Keratinocyte (primary cell): Measurements from ENCODE around the gene STK32C. TPM values are rescaled to one million over a fixed set of nuclear protein-coding genes. Genes with fewer than 3 reads are reported as not detected.

Source experiments
- DNase-seq: peaks from one replicate; pipeline ENCODE4 v3.0.0-alpha.2; 2011; ENCODE audit warnings: low read depth, missing footprints, low spot score
- FAIRE-seq: peaks from 2 replicates; lab custom pipeline; 2011; peaks lifted over from hg19 to GRCh38; lab: Jason Lieb, UNC
- H2AFZ ChIP-seq: 2 replicates; pipeline ENCODE4 v1.6.0; 2012; ENCODE audit warnings: low read length, control low read depth, inconsistent platforms; ENCODE audit not compliant: control insufficient read depth
- H3K27ac ChIP-seq: 2 replicates; pipeline ENCODE4 v1.5.1; 2011; ENCODE audit warnings: low read length; ENCODE audit not compliant: control insufficient read depth, insufficient read depth
- H3K27me3 ChIP-seq: 3 replicates; pipeline ENCODE4 v1.6.0; 2011; ENCODE audit warnings: low read length; ENCODE audit not compliant: control insufficient read depth, insufficient read depth; ENCODE audit errors: extremely low read depth
- H3K36me3 ChIP-seq, 2 experiments: 2 replicates in 1 of 2; 3 replicates in 1 of 2; pipeline ENCODE4 v1.5.1; 2011; ENCODE audit warnings: low read length in 2 of 2, mild to moderate bottlenecking in 1 of 2; ENCODE audit not compliant: control insufficient read depth in 2 of 2, insufficient read depth in 2 of 2; ENCODE audit errors: extremely low read depth in 1 of 2
- H3K4me1 ChIP-seq: 3 replicates; pipeline ENCODE4 v1.5.1; 2011; ENCODE audit warnings: low read length; ENCODE audit not compliant: control insufficient read depth, insufficient read depth; ENCODE audit errors: extremely low read depth
- H3K4me2 ChIP-seq: 3 replicates; pipeline ENCODE4 v1.6.0; 2011; ENCODE audit warnings: low read depth, low read length; ENCODE audit not compliant: control insufficient read depth, insufficient read depth; ENCODE audit errors: extremely low read depth
- H3K4me3 ChIP-seq, 3 experiments: fragments of 200-600 bp in 1 of 3; sonication (generic) in 1 of 3; 2 replicates in 2 of 3; 3 replicates in 1 of 3; pipeline ENCODE4 v1.5.1; 2011 to 2016; ENCODE audit warnings: low read length in 3 of 3, mild to moderate bottlenecking in 3 of 3, control low read depth in 2 of 3, inconsistent platforms in 1 of 3, low read depth in 1 of 3, mixed read lengths in 1 of 3, mixed run types in 1 of 3, moderate library complexity in 1 of 3; ENCODE audit not compliant: control insufficient read depth in 2 of 3, insufficient read depth in 2 of 3; ENCODE audit errors: extremely low read depth in 1 of 3
- H3K79me2 ChIP-seq: 2 replicates; pipeline ENCODE4 v1.6.0; 2012; ENCODE audit warnings: low read length; ENCODE audit not compliant: control insufficient read depth, insufficient read depth
- H3K9ac ChIP-seq: 3 replicates; pipeline ENCODE4 v1.6.0; 2011; ENCODE audit warnings: low read length; ENCODE audit not compliant: control insufficient read depth, insufficient read depth; ENCODE audit errors: extremely low read depth
- H3K9me1 ChIP-seq: 3 replicates; pipeline ENCODE4 v1.6.0; 2011; ENCODE audit warnings: low read length; ENCODE audit not compliant: control insufficient read depth, insufficient read depth; ENCODE audit errors: extremely low read depth
- H3K9me3 ChIP-seq: 2 replicates; pipeline ENCODE4 v1.5.1; 2012; ENCODE audit warnings: low read depth, low read length; ENCODE audit not compliant: control insufficient read depth
- H4K20me1 ChIP-seq: 3 replicates; pipeline ENCODE4 v1.6.0; 2011; ENCODE audit warnings: low read length; ENCODE audit not compliant: control insufficient read depth, insufficient read depth; ENCODE audit errors: extremely low read depth
- EZH2 ChIP-seq: IDR thresholded peaks from one replicate; pipeline ENCODE4 v1.6.1; 2012; ENCODE audit warnings: inconsistent platforms, mild to moderate bottlenecking, low read length, moderate library complexity
- dilution Hi-C: fragments of 300-500 bp; cut with MboI; formaldehyde crosslinking; loops from one replicate; pipeline ENCODE4 v1.7.0; 2020; ENCODE audit warnings: low sequenced_read_pairs; ENCODE audit not compliant: extremely low pct_ligation_motif_present
- polyA plus RNA-seq, 5 experiments: library from polyadenylated mRNA; depleted of rRNA in 3 of 5; stranded (reverse) in 3 of 5; stranded (forward) in 1 of 5; unstranded in 1 of 5; fragments of >200 nt; gene quantifications; 1 replicate in 1 of 5; 2 replicates in 3 of 5; 3 replicates in 1 of 5; pipeline versions ENCODE4 v1.2.1 to v1.2.3, GENCODE V29; 2011 to 2012; ENCODE audit warnings: missing spikeins in 2 of 5, low read depth in 1 of 5, low replicate concordance in 1 of 5
- TF ChIP-seq, protein P1 (sequence below), 3 experiments: IDR thresholded peaks in 1 of 3; conservative IDR thresholded peaks in 1 of 3; optimal IDR thresholded peaks in 1 of 3; 2 replicates in 2 of 3; 3 replicates in 1 of 3; pipeline versions ENCODE3 to v1.5.1; 2011; ENCODE audit warnings: low read length in 3 of 3, mild to moderate bottlenecking in 3 of 3, moderate library complexity in 2 of 3, control low read depth in 1 of 3, inconsistent platforms in 1 of 3; ENCODE audit not compliant: insufficient read depth in 2 of 3; ENCODE audit errors: extremely low read depth in 1 of 3

STK32C gene
- polyA plus RNA-seq, 1 donor (not counting 4 experiments of a cell fraction or from before 2014, with no cell fraction given): 4.1 TPM

GRCh38 chr10:132172091-132173066, 135.4 kb downstream of the STK32C start:
- H3K27ac ChIP-seq: no peak overlapping the region
- no peak overlapping the region for H3K4me2 ChIP-seq
- H2AFZ ChIP-seq: no peak overlapping the region
- FAIRE-seq (no peak), DNase-seq (no peak)
- dilution Hi-C loops: no loop called here
- no peak overlapping the region for H3K4me3 ChIP-seq
- no peaks in the 10 kb centered on the region for H3K4me1 ChIP-seq
- H3K36me3 ChIP-seq: no peaks in the 10 kb centered on the region
- no peak overlapping the region for H3K9ac ChIP-seq
- TF ChIP-seq EZH2: no peak
- TF ChIP-seq, protein P1, sequence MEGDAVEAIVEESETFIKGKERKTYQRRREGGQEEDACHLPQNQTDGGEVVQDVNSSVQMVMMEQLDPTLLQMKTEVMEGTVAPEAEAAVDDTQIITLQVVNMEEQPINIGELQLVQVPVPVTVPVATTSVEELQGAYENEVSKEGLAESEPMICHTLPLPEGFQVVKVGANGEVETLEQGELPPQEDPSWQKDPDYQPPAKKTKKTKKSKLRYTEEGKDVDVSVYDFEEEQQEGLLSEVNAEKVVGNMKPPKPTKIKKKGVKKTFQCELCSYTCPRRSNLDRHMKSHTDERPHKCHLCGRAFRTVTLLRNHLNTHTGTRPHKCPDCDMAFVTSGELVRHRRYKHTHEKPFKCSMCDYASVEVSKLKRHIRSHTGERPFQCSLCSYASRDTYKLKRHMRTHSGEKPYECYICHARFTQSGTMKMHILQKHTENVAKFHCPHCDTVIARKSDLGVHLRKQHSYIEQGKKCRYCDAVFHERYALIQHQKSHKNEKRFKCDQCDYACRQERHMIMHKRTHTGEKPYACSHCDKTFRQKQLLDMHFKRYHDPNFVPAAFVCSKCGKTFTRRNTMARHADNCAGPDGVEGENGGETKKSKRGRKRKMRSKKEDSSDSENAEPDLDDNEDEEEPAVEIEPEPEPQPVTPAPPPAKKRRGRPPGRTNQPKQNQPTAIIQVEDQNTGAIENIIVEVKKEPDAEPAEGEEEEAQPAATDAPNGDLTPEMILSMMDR (optimal IDR thresholded peaks at IDR 0.05 in 1 of 3, IDR thresholded peaks at IDR 0.05 in 1 of 3, conservative IDR thresholded peaks at IDR 0.05 in 1 of 3; ENCODE audit: extremely low read depth in 1 of 3, insufficient read depth in 2 of 3, low read length in 3 of 3): no peak
- peaks cover 6% of the 10 kb centered on the region for H3K9me3 ChIP-seq
- H3K9me1 ChIP-seq: no peaks in the 10 kb centered on the region
- no peaks in the 10 kb centered on the region for H4K20me1 ChIP-seq
- H3K27me3 ChIP-seq: peaks cover 24% of the 10 kb centered on the region
- H3K79me2 ChIP-seq: no peaks in the 10 kb centered on the region

GRCh38 chr10:132170561-132171361, 137.0 kb downstream of the STK32C start:
- peaks cover 19% of the 10 kb centered on the region for H3K27me3 ChIP-seq
- TF ChIP-seq, protein P1 (optimal IDR thresholded peaks at IDR 0.05 in 1 of 3, IDR thresholded peaks at IDR 0.05 in 1 of 3, conservative IDR thresholded peaks at IDR 0.05 in 1 of 3; ENCODE audit: extremely low read depth in 1 of 3, insufficient read depth in 2 of 3, low read length in 3 of 3): no peak
- TF ChIP-seq EZH2: no peak
- H3K4me1 ChIP-seq: no peaks in the 10 kb centered on the region
- no peaks in the 10 kb centered on the region for H3K9me1 ChIP-seq
- H3K79me2 ChIP-seq: no peaks in the 10 kb centered on the region
- DNase-seq: no peak
- H3K9ac ChIP-seq: no peak overlapping the region
- H4K20me1 ChIP-seq: no peaks in the 10 kb centered on the region
- no peaks in the 10 kb centered on the region for H3K36me3 ChIP-seq
- no peak for FAIRE-seq
- dilution Hi-C loops: no loop called here
- H3K4me2 ChIP-seq: no peak overlapping the region
- no peak overlapping the region for H3K27ac ChIP-seq
- no peak overlapping the region for H3K4me3 ChIP-seq
- H3K9me3 ChIP-seq: peaks cover 6% of the 10 kb centered on the region
- H2AFZ ChIP-seq: no peak overlapping the region
